HUES6 (cell line): Measurements from ENCODE around the gene CCT5.
"Not testable (repeated sequence)": the region's sequence is repeated elsewhere in the genome, so short reads cannot be mapped to it uniquely, and the experiment has no call there.

Experiments
- H3K27ac ChIP-seq: 2 replicates; pipeline ENCODE4 v1.7.0; 2013; ENCODE audit warnings: low read depth, mild to moderate bottlenecking, low read length, inconsistent platforms
- H3K27me3 ChIP-seq: 2 replicates; pipeline ENCODE4 v1.6.1; 2013; ENCODE audit warnings: low read length; ENCODE audit not compliant: control insufficient read depth, insufficient read depth
- H3K36me3 ChIP-seq: 2 replicates; pipeline ENCODE4 v1.6.1; 2013; ENCODE audit warnings: low read length; ENCODE audit not compliant: control insufficient read depth, insufficient read depth
- H3K4me1 ChIP-seq: 2 replicates; pipeline ENCODE4 v1.6.1; 2013; ENCODE audit warnings: low read length; ENCODE audit not compliant: control insufficient read depth, insufficient read depth
- H3K4me3 ChIP-seq: 2 replicates; pipeline ENCODE4 v1.5.1; 2013; ENCODE audit warnings: low read depth, low read length
- H3K9ac ChIP-seq: one replicate; pipeline ENCODE4 v1.6.1; 2013; ENCODE audit warnings: mild to moderate bottlenecking, low read length
- H3K9me3 ChIP-seq: 2 replicates; pipeline ENCODE4 v1.6.1; 2013; ENCODE audit warnings: low read depth, low read length; ENCODE audit not compliant: control insufficient read depth, insufficient read depth

CCT5 gene

GRCh38 chr5:10264604-10265003 lies 14.5 kb downstream of the CCT5 start:
- Histone ChIP-seq H3K36me3 (peaks cover 63% of the 10 kb centered on the region), H3K27me3 (no peaks in the 10 kb centered on the region), H3K4me1 (peaks cover 5% of the 10 kb centered on the region), H3K27ac (no peak overlapping the region), H3K9me3 (no peaks in the 10 kb centered on the region), H3K9ac (no peak overlapping the region), H3K4me3 (no peak overlapping the region)

GRCh38 chr5:10265245-10266109 lies 15.4 kb downstream of the CCT5 start:
- no peak overlapping the region for H3K27ac ChIP-seq
- no peak overlapping the region for H3K9ac ChIP-seq
- no peaks in the 10 kb centered on the region for H3K9me3 ChIP-seq
- H3K4me1 ChIP-seq, result peaks cover 14% of the 10 kb centered on the region
- peaks cover 54% of the 10 kb centered on the region for H3K36me3 ChIP-seq
- no peak overlapping the region for H3K4me3 ChIP-seq
- no peaks in the 10 kb centered on the region for H3K27me3 ChIP-seq

- Histone ChIP-seq H3K9me3 (no peaks in the 10 kb centered on the region), H3K4me3 (no peak overlapping the region), H3K9ac (no peak overlapping the region), H3K4me1 (peaks cover 17% of the 10 kb centered on the region), H3K27me3 (no peaks in the 10 kb centered on the region), H3K27ac (no peak overlapping the region), H3K36me3 (peaks cover 48% of the 10 kb centered on the region)
Observed at GRCh38 chr5:10266137-10266536, 16.1 kb downstream of the CCT5 start.

- Histone ChIP-seq H3K27ac (no peak overlapping the region), H3K27me3 (no peaks in the 10 kb centered on the region), H3K9me3 (no peaks in the 10 kb centered on the region), H3K4me3 (no peak overlapping the region), H3K4me1 (peaks cover 17% of the 10 kb centered on the region), H3K9ac (no peak overlapping the region), H3K36me3 (peaks cover 41% of the 10 kb centered on the region)
Observed at GRCh38 chr5:10266839-10267238, 16.8 kb downstream of the CCT5 start.

- Histone ChIP-seq H3K4me3 (no peak overlapping the region), H3K27me3 (no peaks in the 10 kb centered on the region), H3K4me1 (peaks cover 17% of the 10 kb centered on the region), H3K9ac (no peak overlapping the region), H3K9me3 (no peaks in the 10 kb centered on the region), H3K36me3 (peaks cover 28% of the 10 kb centered on the region), H3K27ac (no peak overlapping the region)
Observed at GRCh38 chr5:10268100-10268499, 18.0 kb downstream of the CCT5 start.

GRCh38 chr5:10272053-10272874 lies 22.2 kb downstream of the CCT5 start:
- no peak overlapping the region for H3K9ac ChIP-seq
- H3K4me3 ChIP-seq, result no peak overlapping the region
- no peaks in the 10 kb centered on the region for H3K9me3 ChIP-seq
- H3K4me1 ChIP-seq, result peaks cover 28% of the 10 kb centered on the region
- H3K27me3 ChIP-seq, result no peaks in the 10 kb centered on the region
- no peaks in the 10 kb centered on the region for H3K36me3 ChIP-seq
- H3K27ac ChIP-seq, result no peak overlapping the region

GRCh38 chr5:10272875-10273209 lies 22.8 kb downstream of the CCT5 start:
- H3K4me1 ChIP-seq, result peaks cover 28% of the 10 kb centered on the region
- not testable (repeated sequence) for H3K36me3 ChIP-seq, H3K9me3 ChIP-seq, H3K4me3 ChIP-seq, H3K27me3 ChIP-seq, H3K27ac ChIP-seq, H3K9ac ChIP-seq

- H3K4me1 ChIP-seq, result peaks cover 15% of the 10 kb centered on the region
- no peaks in the 10 kb centered on the region for H3K27me3 ChIP-seq
- H3K27ac ChIP-seq, result no peak overlapping the region
- no peaks in the 10 kb centered on the region for H3K36me3 ChIP-seq
- no peak overlapping the region for H3K9ac ChIP-seq
- no peak overlapping the region for H3K4me3 ChIP-seq
- no peaks in the 10 kb centered on the region for H3K9me3 ChIP-seq
Observed at GRCh38 chr5:10275460-10275859, 25.4 kb downstream of the CCT5 start.

GRCh38 chr5:10275991-10276390 lies 25.9 kb downstream of the CCT5 start:
- Histone ChIP-seq H3K4me3 (no peak overlapping the region), H3K27ac (no peak overlapping the region), H3K4me1 (peaks cover 11% of the 10 kb centered on the region), H3K36me3 (no peaks in the 10 kb centered on the region), H3K9ac (no peak overlapping the region), H3K27me3 (no peaks in the 10 kb centered on the region), H3K9me3 (no peaks in the 10 kb centered on the region)

- H3K9me3 ChIP-seq, result no peaks in the 10 kb centered on the region
- H3K9ac ChIP-seq, result no peak overlapping the region
- no peaks in the 10 kb centered on the region for H3K36me3 ChIP-seq
- H3K27ac ChIP-seq, result no peak overlapping the region
- no peak overlapping the region for H3K4me3 ChIP-seq
- H3K27me3 ChIP-seq, result no peaks in the 10 kb centered on the region
- H3K4me1 ChIP-seq, result peaks cover 11% of the 10 kb centered on the region
Observed at GRCh38 chr5:10276691-10277090, 26.6 kb downstream of the CCT5 start.
